NOMO-1 treated with DMSO at 0.1 percent for 48 hours (cell line): Measurements from ENCODE around the gene CHSY3.

Experiments
- DNase-seq: peaks from one replicate; lab custom pipeline; 2025; ENCODE audit not compliant: unreplicated experiment; lab: John Stamatoyannopoulos, UW

Gene CHSY3

GRCh38 chr5:129904102-129904666 lies at the start of gene CHSY3:
TSS of gene CHSY3 (plus strand) at chr5:129904465.
- peak; percentile 73 for DNase-seq

DNA sequence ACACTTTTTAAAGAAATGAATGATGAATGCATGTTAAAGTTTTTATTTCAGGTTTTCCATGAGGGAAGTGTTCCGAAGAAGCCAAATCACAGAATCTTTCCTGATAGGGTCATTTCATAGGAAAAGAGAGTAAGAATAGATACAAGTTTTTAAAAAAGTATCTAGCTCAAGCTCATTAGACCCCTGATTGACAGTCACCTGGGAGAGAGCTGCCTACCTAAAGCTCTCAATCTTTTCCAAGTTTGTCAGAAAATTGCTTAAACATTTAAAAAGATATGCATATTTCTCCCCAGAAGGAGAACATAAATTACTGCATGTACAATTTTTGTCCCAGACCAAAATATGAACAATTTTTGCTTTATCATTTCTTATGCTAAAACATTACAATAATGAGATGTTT lies 47.9 kb upstream of the CHSY3 start:
- DNase-seq: no peak

DNA sequence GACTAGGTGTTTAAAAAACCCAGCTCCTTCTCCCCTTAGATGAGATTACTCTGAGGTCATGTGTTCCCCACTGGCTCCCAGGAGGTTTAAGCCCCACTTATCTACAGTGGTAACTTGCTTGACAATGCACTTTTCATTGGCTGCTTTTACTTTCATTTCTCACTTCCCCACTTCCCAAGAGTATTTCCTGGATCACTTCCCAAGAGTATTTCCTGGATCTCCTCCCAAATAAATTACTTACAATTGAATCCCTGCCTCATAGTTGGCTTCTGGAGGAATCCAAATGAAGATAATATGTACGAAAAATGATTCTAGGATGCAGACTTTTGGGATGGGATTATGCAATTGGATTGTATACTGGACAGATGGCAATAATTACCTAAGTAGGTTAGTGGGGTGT lies 47.1 kb upstream of the CHSY3 start:
- no peak for DNase-seq

GRCh38 chr5:129858131-129858675 lies 46.1 kb upstream of the CHSY3 start:
- DNase-seq: no peak

DNA sequence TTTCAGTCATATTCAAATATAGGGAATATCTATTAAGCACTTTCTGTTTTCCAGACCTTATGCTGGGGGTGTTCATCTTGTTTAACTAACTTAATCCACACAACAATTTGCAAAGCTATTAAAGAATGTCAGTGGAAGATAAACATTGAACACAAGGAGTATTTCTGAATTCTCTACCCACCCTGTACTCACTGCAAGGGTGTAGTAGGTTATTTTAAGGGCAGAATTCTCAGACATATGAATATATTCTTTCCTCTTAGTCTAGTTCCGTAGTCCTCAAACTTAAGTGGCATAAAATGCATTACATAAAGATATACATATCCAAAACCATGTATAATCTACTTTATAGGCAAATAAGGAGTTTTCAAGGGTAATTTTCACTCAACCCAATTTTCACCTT lies 19.9 kb upstream of the CHSY3 start:
- no peak for DNase-seq

GRCh38 chr5:129899454-129899853 lies 4.8 kb upstream of the CHSY3 start:
- DNase-seq: peak; percentile 11

DNA sequence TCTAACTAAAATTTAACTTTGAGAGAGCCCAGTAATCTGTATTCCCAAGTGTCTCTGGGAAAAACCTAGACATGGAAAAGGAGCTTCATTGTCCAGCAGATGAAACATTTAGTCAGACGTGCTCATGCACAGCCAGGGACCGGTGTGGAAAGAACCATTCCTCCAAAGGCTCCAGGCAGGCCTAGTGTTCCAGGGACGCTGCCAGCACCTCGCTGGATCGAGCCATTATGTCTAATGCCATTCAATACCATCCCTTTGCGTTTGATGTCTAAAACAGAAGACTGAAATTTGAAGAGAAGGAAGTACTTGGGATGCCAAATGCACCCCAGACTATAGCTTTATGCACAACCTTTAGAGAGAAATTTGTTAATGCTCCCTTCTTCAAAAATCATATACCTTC lies 1.4 kb upstream of the CHSY3 start:
- no peak for DNase-seq

DNA sequence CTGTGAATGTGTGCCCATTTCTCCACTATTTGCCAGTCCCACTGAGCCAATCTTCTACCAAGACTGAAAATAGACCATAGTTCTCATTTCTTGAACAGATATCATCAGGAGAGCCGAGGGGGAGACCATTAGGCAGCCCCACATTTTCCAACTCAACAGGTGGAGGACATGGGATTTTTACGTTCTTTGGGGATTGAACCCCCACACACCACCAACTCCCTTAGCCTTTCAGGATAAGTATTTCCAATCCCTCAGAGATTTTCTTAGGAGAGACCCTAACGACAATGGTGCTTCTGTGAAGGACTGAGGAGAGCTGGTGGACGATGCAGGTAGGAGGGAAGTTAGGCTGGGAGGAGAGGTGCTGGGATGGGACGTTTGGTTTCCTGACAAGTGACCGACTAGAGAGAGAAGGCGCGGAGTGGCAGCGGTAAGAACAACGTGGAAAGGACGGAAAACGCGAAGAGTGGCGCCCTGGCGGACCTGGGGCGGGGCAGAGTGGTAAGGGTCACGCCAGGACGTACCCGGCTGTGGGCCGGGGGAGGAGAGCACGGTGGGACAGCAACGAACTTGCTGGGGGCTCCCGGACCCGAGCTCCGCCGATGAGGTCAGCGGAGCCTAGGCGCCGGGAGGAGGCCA lies 681 bp upstream of the CHSY3 start:
- no peak for DNase-seq

DNA sequence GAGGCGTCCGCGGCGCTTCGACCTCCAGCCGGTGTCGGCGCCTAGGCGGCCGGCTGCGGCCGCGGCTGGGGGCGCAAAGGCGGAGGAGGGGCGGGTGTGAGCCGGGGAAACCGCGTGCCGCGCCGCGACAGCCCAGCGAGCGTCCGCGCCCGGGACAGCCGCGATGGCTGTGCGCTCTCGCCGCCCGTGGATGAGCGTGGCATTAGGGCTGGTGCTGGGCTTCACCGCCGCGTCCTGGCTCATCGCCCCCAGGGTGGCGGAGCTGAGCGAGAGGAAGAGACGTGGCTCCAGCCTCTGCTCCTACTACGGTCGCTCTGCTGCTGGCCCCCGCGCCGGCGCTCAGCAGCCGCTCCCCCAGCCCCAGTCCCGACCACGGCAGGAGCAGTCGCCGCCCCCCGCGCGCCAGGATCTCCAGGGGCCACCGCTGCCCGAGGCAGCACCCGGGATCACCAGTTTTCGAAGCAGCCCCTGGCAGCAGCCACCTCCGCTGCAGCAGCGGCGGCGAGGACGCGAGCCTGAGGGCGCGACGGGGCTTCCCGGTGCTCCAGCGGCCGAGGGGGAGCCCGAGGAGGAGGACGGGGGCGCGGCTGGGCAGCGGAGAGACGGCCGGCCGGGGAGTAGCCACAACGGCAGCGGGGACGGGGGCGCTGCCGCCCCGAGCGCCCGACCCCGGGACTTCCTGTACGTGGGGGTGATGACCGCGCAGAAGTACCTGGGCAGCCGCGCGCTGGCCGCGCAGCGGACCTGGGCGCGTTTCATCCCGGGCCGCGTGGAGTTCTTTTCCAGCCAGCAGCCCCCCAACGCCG lies 605 bp downstream of the CHSY3 start:
- no peak for DNase-seq

- DNase-seq: no peak
These were observed 1.4 kb downstream of the CHSY3 start for GRCh38 chr5:129905473-129906176.

GRCh38 chr5:129906177-129906887 lies 2.1 kb downstream of the CHSY3 start:
- DNase-seq: no peak

- DNase-seq: no peak
These were observed 5.0 kb downstream of the CHSY3 start for GRCh38 chr5:129909225-129909624.

DNA sequence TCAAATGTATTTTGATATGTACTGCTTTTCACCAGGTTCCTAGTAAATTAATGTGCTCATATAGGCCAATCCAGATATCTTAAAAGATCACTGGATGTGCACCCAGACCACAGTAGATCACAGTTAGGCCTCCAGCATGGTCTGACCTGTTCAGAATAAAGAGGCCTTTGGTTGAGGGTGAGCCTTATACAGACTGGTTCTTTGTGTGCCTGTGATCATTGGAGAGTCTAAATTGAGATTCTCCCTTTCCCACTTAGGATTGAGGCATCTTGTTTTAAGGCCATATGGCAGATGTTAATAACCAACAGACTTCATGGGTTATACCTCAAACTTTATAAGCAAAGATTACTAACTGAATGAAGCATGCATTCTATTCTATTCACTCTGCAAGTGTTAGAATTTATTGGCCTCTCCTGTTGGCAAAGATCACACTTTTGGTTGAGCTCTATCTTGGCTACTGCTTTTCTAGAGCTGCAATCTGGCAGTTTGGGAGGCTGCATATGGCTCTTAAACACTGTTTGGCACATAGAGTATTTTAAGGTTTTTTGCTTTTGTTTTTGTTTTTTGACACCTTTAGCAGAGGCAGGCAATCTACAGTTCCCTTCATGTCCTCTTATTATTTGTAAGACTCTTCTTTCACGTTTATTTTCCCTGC lies 8.5 kb downstream of the CHSY3 start:
- DNase-seq: no peak

- DNase-seq: no peak
These were observed 11.2 kb downstream of the CHSY3 start for GRCh38 chr5:129915415-129915814.

GRCh38 chr5:129917224-129917623 lies 13.0 kb downstream of the CHSY3 start:
- DNase-seq: no peak

DNA sequence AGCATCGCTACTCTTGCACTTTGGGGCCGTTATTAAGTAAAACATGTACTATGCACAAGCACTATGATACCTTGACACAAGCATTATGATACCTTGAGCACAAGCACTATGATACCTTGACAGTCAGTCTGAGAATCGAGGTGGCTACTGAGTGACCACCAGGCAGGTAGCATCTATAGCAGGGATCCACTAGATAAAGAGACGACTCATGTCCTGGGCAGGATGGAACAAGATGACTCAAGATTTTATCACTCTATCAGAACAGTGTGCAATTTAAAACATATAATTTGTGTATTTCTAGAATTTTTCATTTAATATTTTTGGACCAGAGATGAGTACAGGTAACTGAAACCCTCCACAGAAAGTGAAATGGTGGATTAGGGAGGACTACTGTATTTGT lies 16.9 kb downstream of the CHSY3 start:
- DNase-seq: no peak

DNA sequence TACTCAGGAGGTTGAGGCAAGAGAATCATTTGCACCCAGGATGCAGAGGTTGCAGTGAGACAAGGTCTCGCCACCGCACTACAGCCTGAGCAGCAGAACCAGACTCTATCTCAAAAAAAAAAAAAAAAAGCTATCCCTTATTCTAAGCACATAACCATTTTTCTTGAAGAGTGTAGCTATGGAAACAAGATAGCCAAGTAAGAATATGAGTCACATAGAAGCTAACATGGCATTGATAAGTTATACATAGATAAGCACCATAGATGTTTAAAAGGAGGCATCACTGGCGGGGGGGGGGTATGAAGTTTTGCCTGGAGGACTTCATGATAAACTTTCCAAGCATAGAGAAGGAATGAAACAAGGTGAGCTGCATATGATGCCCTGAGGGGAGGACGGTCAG lies 26.0 kb downstream of the CHSY3 start:
- no peak for DNase-seq

GRCh38 chr5:129935626-129936025 lies 31.4 kb downstream of the CHSY3 start:
- DNase-seq: no peak

DNA sequence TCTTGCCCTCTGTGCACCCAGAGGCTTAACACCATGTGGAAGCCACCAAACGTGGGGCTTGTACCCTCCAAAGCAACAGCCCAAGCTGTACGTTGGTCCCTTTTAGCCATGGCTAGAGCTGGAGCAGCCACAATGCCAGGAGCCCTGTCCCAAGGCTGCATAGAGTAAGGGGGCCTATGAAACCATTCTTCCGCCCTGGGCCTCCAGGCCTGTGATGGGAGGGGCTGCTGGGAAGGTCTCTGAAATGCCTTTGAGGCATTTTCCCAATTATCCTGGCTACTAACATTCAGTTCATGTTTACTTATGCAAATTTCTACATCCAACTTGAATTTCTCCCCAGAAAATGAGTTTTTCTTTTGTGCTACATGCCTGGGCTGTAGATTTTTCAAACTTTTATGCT lies 33.8 kb downstream of the CHSY3 start:
- DNase-seq: no peak

GRCh38 chr5:129943936-129944335 lies 39.7 kb downstream of the CHSY3 start:
- no peak for DNase-seq
